ENCODE results near the gene CADM2. TPM values are rescaled to one million over a fixed set of nuclear protein-coding genes. Genes with fewer than 3 reads are reported as not detected.
A peak's percentile ranks its signal among the peaks of the same experiment; 100 is the strongest.

The CADM2 gene
- total RNA-seq, 1 experiment from 2014 or later = 0.47 TPM

DNA sequence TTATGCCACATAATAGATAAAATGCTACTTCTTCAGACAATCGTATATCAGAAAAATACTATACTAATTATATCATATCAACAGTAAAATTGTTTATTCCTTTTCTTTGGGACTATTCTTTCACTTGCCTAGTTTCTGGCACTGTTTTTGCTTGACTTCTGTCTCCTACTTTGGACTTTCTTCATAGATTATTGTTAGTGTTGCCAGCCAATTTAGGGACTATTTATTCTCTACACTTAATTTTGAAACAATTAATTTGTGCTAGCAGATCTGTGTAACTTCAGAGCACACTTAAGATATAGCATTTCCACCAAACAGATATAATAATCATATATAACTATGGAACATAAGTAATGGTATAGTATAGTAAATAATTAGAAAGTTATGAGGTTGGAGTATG, 305.6 kb downstream of the CADM2 start:
- H3K4me1 ChIP-seq (ENCODE audit: insufficient read depth, low read length) = no peaks in the 10 kb centered on the region
- POLR2A ChIA-PET (ENCODE audit: unreplicated experiment) = no interaction called here
- H3K9me3 ChIP-seq (ENCODE audit: low read length) = no peaks in the 10 kb centered on the region
- no peaks in the 10 kb centered on the region for H3F3A ChIP-seq (ENCODE audit: low read length, unreplicated experiment)
- no peak for TF ChIP-seq EZH2phosphoT487 (IDR thresholded peaks at IDR 0.05; ENCODE audit: borderline replicate concordance, low read length)
- no peak for TF ChIP-seq EZH2 (IDR thresholded peaks at IDR 0.05; ENCODE audit: low read length, unreplicated experiment)
- TF ChIP-seq, protein P1, sequence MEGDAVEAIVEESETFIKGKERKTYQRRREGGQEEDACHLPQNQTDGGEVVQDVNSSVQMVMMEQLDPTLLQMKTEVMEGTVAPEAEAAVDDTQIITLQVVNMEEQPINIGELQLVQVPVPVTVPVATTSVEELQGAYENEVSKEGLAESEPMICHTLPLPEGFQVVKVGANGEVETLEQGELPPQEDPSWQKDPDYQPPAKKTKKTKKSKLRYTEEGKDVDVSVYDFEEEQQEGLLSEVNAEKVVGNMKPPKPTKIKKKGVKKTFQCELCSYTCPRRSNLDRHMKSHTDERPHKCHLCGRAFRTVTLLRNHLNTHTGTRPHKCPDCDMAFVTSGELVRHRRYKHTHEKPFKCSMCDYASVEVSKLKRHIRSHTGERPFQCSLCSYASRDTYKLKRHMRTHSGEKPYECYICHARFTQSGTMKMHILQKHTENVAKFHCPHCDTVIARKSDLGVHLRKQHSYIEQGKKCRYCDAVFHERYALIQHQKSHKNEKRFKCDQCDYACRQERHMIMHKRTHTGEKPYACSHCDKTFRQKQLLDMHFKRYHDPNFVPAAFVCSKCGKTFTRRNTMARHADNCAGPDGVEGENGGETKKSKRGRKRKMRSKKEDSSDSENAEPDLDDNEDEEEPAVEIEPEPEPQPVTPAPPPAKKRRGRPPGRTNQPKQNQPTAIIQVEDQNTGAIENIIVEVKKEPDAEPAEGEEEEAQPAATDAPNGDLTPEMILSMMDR (conservative IDR thresholded peaks at IDR 0.05; ENCODE audit: low read depth, low read length) = no peak
- H3K27ac ChIP-seq (ENCODE audit: low read length) = no peak overlapping the region
- no peaks in the 10 kb centered on the region for H3K27me3 ChIP-seq (ENCODE audit: low read length)
- H3K4me2 ChIP-seq (ENCODE audit: low read length) = no peak overlapping the region
- no peaks in the 10 kb centered on the region for H3K36me3 ChIP-seq (ENCODE audit: low read depth, low read length)
- no peak overlapping the region for H2AFZ ChIP-seq (ENCODE audit: low read length)
- no peaks in the 10 kb centered on the region for H4K20me1 ChIP-seq (ENCODE audit: low read length)
- H3K4me3 ChIP-seq (ENCODE audit: low read length) = no peak overlapping the region
- no peak overlapping the region for H3K9ac ChIP-seq (ENCODE audit: low read length)
- DNase-seq (no peak), ATAC-seq (no peak)
- H3K9me2 ChIP-seq (replicated peaks; ENCODE audit: low read length) = no peaks in the 10 kb centered on the region
- no peaks in the 10 kb centered on the region for H3K79me2 ChIP-seq (ENCODE audit: low read length)
- CTCF ChIA-PET = no interaction called here
- BruUV-seq (replicated peaks) = no TSS peak
- intact Hi-C loops (cut with micrococcal nuclease) = no loop called here

GRCh38 chr3:85270488-85270887, 311.7 kb downstream of the CADM2 start:
- H3K9me3 ChIP-seq (ENCODE audit: low read length) = no peaks in the 10 kb centered on the region
- H3K36me3 ChIP-seq (ENCODE audit: low read depth, low read length) = no peaks in the 10 kb centered on the region
- CTCF ChIA-PET = interaction anchor here (0.5 to 0.6 kb wide), 2 partner anchors 16 to 940 kb away, joined by 3 to 4 read pairs; no protein-coding TSS in a partner anchor
- DNase-seq (peak; percentile 51), ATAC-seq (peak; percentile 56)
- H3K4me2 ChIP-seq (ENCODE audit: low read length) = no peak overlapping the region
- intact Hi-C loops (cut with micrococcal nuclease) = no loop called here
- POLR2A ChIA-PET (ENCODE audit: unreplicated experiment) = no interaction called here
- H4K20me1 ChIP-seq (ENCODE audit: low read length) = no peaks in the 10 kb centered on the region
- H3K4me1 ChIP-seq (ENCODE audit: insufficient read depth, low read length) = no peaks in the 10 kb centered on the region; the same call in 1 of the 2 replicates
- H3K79me2 ChIP-seq (ENCODE audit: low read length) = no peaks in the 10 kb centered on the region
- no peaks in the 10 kb centered on the region for H3K27me3 ChIP-seq (ENCODE audit: low read length)
- TF ChIP-seq EZH2 (IDR thresholded peaks at IDR 0.05; ENCODE audit: low read length, unreplicated experiment) (no peak), EZH2phosphoT487 (IDR thresholded peaks at IDR 0.05; ENCODE audit: borderline replicate concordance, low read length) (no peak)
- TF ChIP-seq, protein P1 (conservative IDR thresholded peaks at IDR 0.05; ENCODE audit: low read depth, low read length) = no peak
- no peak overlapping the region for H3K4me3 ChIP-seq (ENCODE audit: low read length)
- BruUV-seq (replicated peaks) = no TSS peak
- no peak overlapping the region for H3K27ac ChIP-seq (ENCODE audit: low read length)
- no peaks in the 10 kb centered on the region for H3F3A ChIP-seq (ENCODE audit: low read length, unreplicated experiment)
- no peak overlapping the region for H2AFZ ChIP-seq (ENCODE audit: low read length)
- H3K9ac ChIP-seq (ENCODE audit: low read length) = no peak overlapping the region
- H3K9me2 ChIP-seq (replicated peaks; ENCODE audit: low read length) = no peaks in the 10 kb centered on the region

GRCh38 chr3:85271911-85272310, 313.1 kb downstream of the CADM2 start:
- Histone ChIP-seq H3K27me3 (ENCODE audit: low read length) (no peaks in the 10 kb centered on the region), H3K9me3 (ENCODE audit: low read length) (no peaks in the 10 kb centered on the region), H3K9me2 (replicated peaks; ENCODE audit: low read length) (no peaks in the 10 kb centered on the region), H4K20me1 (ENCODE audit: low read length) (no peaks in the 10 kb centered on the region), H2AFZ (ENCODE audit: low read length) (no peak overlapping the region), H3K79me2 (ENCODE audit: low read length) (no peaks in the 10 kb centered on the region), H3K4me1 (ENCODE audit: insufficient read depth, low read length) (no peaks in the 10 kb centered on the region; the same call in 1 of the 2 replicates), H3K4me3 (ENCODE audit: low read length) (no peak overlapping the region), H3K27ac (ENCODE audit: low read length) (no peak overlapping the region), H3F3A (ENCODE audit: low read length, unreplicated experiment) (no peaks in the 10 kb centered on the region), H3K9ac (ENCODE audit: low read length) (no peak overlapping the region), H3K4me2 (ENCODE audit: low read length) (no peak overlapping the region), H3K36me3 (ENCODE audit: low read depth, low read length) (no peaks in the 10 kb centered on the region)
- POLR2A ChIA-PET (ENCODE audit: unreplicated experiment) = no interaction called here
- ATAC-seq (no peak), DNase-seq (no peak)
- no TSS peak for BruUV-seq (replicated peaks)
- CTCF ChIA-PET = no interaction called here
- TF ChIP-seq, protein P1 (conservative IDR thresholded peaks at IDR 0.05; ENCODE audit: low read depth, low read length) = no peak
- TF ChIP-seq EZH2 (IDR thresholded peaks at IDR 0.05; ENCODE audit: low read length, unreplicated experiment) = no peak
- TF ChIP-seq EZH2phosphoT487 (IDR thresholded peaks at IDR 0.05; ENCODE audit: borderline replicate concordance, low read length) = no peak
- intact Hi-C loops (cut with micrococcal nuclease) = no loop called here
